B cell (primary cell): ENCODE measurements around the gene NDUFV2.

ENCODE experiments used
- EZH2 ChIP-seq: IDR thresholded peaks from 2 replicates; pipeline ENCODE4 v1.6.1; 2012; ENCODE audit warnings: borderline replicate concordance, low read depth, mild to moderate bottlenecking, moderate library complexity, low read length; ENCODE audit not compliant: insufficient read depth, poor library complexity, severe bottlenecking
- TF ChIP-seq, protein P1 (sequence below): fragments of 200-600 bp; IDR thresholded peaks from one replicate; pipeline ENCODE4 v1.8.0; 2022; ENCODE audit warnings: antibody characterized with exemption, mild to moderate bottlenecking

DNA sequence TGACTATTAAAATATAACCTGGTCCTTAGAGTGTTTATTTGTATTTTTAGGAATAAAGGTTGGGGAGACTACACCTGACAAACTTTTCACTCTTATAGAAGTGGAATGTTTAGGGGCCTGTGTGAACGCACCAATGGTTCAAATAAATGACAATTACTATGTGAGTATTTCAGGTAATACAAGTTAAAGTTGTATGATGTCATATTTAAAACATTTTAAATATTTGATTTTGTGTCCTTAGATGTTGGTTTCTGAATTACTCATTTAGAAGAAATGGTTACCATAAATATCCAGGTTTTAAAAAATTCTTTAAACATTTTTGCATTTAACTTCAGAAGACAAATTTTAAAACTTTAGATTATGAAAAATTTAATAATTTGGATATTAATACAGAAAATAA is 22.3 kb downstream of the NDUFV2 start:
- TF ChIP-seq, protein P1, sequence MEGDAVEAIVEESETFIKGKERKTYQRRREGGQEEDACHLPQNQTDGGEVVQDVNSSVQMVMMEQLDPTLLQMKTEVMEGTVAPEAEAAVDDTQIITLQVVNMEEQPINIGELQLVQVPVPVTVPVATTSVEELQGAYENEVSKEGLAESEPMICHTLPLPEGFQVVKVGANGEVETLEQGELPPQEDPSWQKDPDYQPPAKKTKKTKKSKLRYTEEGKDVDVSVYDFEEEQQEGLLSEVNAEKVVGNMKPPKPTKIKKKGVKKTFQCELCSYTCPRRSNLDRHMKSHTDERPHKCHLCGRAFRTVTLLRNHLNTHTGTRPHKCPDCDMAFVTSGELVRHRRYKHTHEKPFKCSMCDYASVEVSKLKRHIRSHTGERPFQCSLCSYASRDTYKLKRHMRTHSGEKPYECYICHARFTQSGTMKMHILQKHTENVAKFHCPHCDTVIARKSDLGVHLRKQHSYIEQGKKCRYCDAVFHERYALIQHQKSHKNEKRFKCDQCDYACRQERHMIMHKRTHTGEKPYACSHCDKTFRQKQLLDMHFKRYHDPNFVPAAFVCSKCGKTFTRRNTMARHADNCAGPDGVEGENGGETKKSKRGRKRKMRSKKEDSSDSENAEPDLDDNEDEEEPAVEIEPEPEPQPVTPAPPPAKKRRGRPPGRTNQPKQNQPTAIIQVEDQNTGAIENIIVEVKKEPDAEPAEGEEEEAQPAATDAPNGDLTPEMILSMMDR, result no peak
- no peak for TF ChIP-seq EZH2
